K562 (cell line): Measurements from ENCODE around the gene SNX33. TPM values are rescaled to one million over a fixed set of nuclear protein-coding genes. Genes with fewer than 3 reads are reported as not detected.
A peak's percentile ranks its signal among the peaks of the same experiment; 100 is the strongest.

Experiments used
- ADNP ChIP-seq: fragments of 200-800 bp; sonication (Bioruptor generic); IDR thresholded peaks from 2 replicates; pipeline ENCODE4 v1.6.1; 2016; ENCODE audit warnings: missing genetic modification characterization, missing compliant biosample characterization
- BCLAF1 ChIP-seq, 2 experiments: fragments of 450-650 bp in 1 of 2; IDR thresholded peaks; 2 replicates each; pipeline ENCODE4 v1.6.1; 2011 to 2017; ENCODE audit warnings: low read depth in 2 of 2, antibody characterized with exemption in 1 of 2, borderline replicate concordance in 1 of 2, low read length in 1 of 2, mild to moderate bottlenecking in 1 of 2, mixed read lengths in 1 of 2; ENCODE audit not compliant: control insufficient read depth in 1 of 2
- CBX5 ChIP-seq: IDR thresholded peaks from 2 replicates; pipeline ENCODE4 v1.6.1; 2014; ENCODE audit warnings: low read depth, borderline replicate concordance
- CCNT2 ChIP-seq: IDR thresholded peaks from 2 replicates; pipeline ENCODE4 v1.6.1; 2011; ENCODE audit warnings: borderline replicate concordance, low read depth, mild to moderate bottlenecking, moderate library complexity, mixed read lengths, low read length; ENCODE audit not compliant: insufficient read length; ENCODE audit errors: extremely low read depth
- E2F3 ChIP-seq: fragments of 250-450 bp; sonication (Bioruptor Pico); IDR thresholded peaks from 2 replicates; pipeline ENCODE4 v1.4.0; 2020; ENCODE audit warnings: mild to moderate bottlenecking
- ETS2 ChIP-seq: IDR thresholded peaks from 2 replicates; pipeline ENCODE4 v1.6.1; 2016; ENCODE audit warnings: borderline replicate concordance, missing genetic modification characterization, mild to moderate bottlenecking, moderate library complexity, missing compliant biosample characterization; ENCODE audit not compliant: poor library complexity, severe bottlenecking
- ETV1 ChIP-seq: fragments of 450-650 bp; conservative IDR thresholded peaks from 2 replicates; pipeline ENCODE4 v1.6.1; 2016; ENCODE audit warnings: missing genetic modification characterization, control low read depth, low read depth, missing compliant biosample characterization
- FOXO4 ChIP-seq: fragments of 450-650 bp; formaldehyde crosslinking; IDR thresholded peaks from 2 replicates; pipeline ENCODE4 v1.4.0; 2020; ENCODE audit warnings: mild to moderate bottlenecking, moderate library complexity
- HMG20B ChIP-seq: fragments of 250-450 bp; sonication (Bioruptor Pico); IDR thresholded peaks from 2 replicates; pipeline ENCODE4 v1.5.0; 2021; ENCODE audit warnings: mild to moderate bottlenecking
- KDM5B ChIP-seq: fragments of 200-600 bp; sonication (generic); IDR thresholded peaks from 2 replicates; pipeline ENCODE4 v1.6.1; 2012; ENCODE audit warnings: low read depth, mild to moderate bottlenecking, moderate library complexity, low read length, control low read depth, inconsistent platforms; ENCODE audit not compliant: insufficient replicate concordance
- MAX ChIP-seq: sonication (generic); formaldehyde crosslinking; IDR thresholded peaks from 2 replicates; pipeline ENCODE4 v1.9.0; 2022; ENCODE audit warnings: mild to moderate bottlenecking, missing genetic modification reagents
- MCM5 ChIP-seq: fragments of 450-650 bp; IDR thresholded peaks from 2 replicates; pipeline ENCODE4 v1.6.1; 2016; ENCODE audit warnings: low read depth
- NFE2L1 ChIP-seq: fragments of 450-650 bp; IDR thresholded peaks from 2 replicates; pipeline ENCODE4 v1.6.1; 2016; ENCODE audit warnings: missing genetic modification characterization, low read depth, mild to moderate bottlenecking, missing compliant biosample characterization, moderate library complexity, borderline replicate concordance
- SMAD1 ChIP-seq: fragments of 150-350 bp; IDR thresholded peaks from 2 replicates; pipeline ENCODE4 v1.6.1; 2014; ENCODE audit warnings: low read length, low read depth; ENCODE audit not compliant: partially characterized antibody
- SMARCA4 ChIP-seq: fragments of 450-650 bp; IDR thresholded peaks from 2 replicates; pipeline ENCODE4 v1.6.1; 2016
- SMARCE1 ChIP-seq: fragments of 450-650 bp; IDR thresholded peaks from 2 replicates; pipeline ENCODE4 v1.7.1; 2016; ENCODE audit warnings: mild to moderate bottlenecking
- TAL1 ChIP-seq: fragments of 450-650 bp; IDR thresholded peaks from 2 replicates; pipeline ENCODE4 v1.6.1; 2016; ENCODE audit warnings: mild to moderate bottlenecking
- XRCC4 ChIP-seq: IDR thresholded peaks from one replicate; pipeline ENCODE4 v1.6.1; 2011; ENCODE audit not compliant: insufficient read depth, insufficient read length; ENCODE audit errors: extremely low read depth
- ZNF12 ChIP-seq: sonication (generic); formaldehyde crosslinking; IDR thresholded peaks from 2 replicates; pipeline ENCODE4 v1.4.0; 2020; ENCODE audit warnings: mild to moderate bottlenecking, missing genetic modification reagents
- ZNF124 ChIP-seq: sonication (generic); formaldehyde crosslinking; IDR thresholded peaks from 2 replicates; pipeline ENCODE4 v1.8.1; 2022; ENCODE audit warnings: missing genetic modification reagents
- ZNF24 ChIP-seq: fragments of 450-650 bp; IDR thresholded peaks from 2 replicates; pipeline ENCODE4 v1.6.1; 2016
- ZNF766 ChIP-seq: fragments of 200-800 bp; sonication (Bioruptor generic); conservative IDR thresholded peaks from 2 replicates; pipeline ENCODE4 v1.6.1; 2016; ENCODE audit warnings: missing genetic modification characterization, missing compliant biosample characterization
- ZNF77 ChIP-seq: fragments of 250-450 bp; sonication (Bioruptor Pico); IDR thresholded peaks from 2 replicates; pipeline ENCODE4 v1.5.0; 2020
- polyA plus RNA-seq, 8 experiments: library from polyadenylated mRNA; depleted of rRNA in 4 of 8; stranded (reverse) in 5 of 8; unstranded in 3 of 8; fragments of >200 nt; fragmentation: Nextera tagmentation in 2 of 8; fragmentation: Illumina TruSeq in 1 of 8; extraction: Ambion mirVana in 2 of 8; extraction: Trizol in 1 of 8; gene quantifications; 2 replicates each; pipeline versions ENCODE4 v1.2.1 to v1.2.3, GENCODE V29; 2011 to 2014; ENCODE audit warnings: inconsistent platforms in 1 of 8, missing spikeins in 1 of 8
- total RNA-seq, 7 experiments: library from RNA; depleted of rRNA in 6 of 7; stranded (reverse); fragments of >200 nt in 6 of 7; fragmentation: Illumina TruSeq in 2 of 7; extraction: Trizol in 2 of 7; gene quantifications; 2 replicates each; pipeline versions ENCODE4 v1.2.1 to v1.2.3, GENCODE V29; 2011 to 2021; ENCODE audit warnings: low replicate concordance in 1 of 7

SNX33 gene
- total and polyA plus RNA-seq, 9 of the 15 experiments (the other 6 are each of a cell fraction or from before 2014, with no cell fraction given) = 1.4 to 14.1 (median 8.2) TPM

- TF ChIP-seq MAX (CRISPR knock-in tag) = 0 out of 2 replicates have a peak, but pooled peaks have one; percentile 28
- TF ChIP-seq ZNF124 (CRISPR knock-in tag) = no peak
- no peak for TF ChIP-seq HMG20B (CRISPR knock-in tag)
- TF ChIP-seq E2F3 (CRISPR knock-in tag) = 0 out of 2 replicates have a peak, but pooled peaks have one; percentile 39
- no peak for TF ChIP-seq ZNF77 (CRISPR knock-in tag)
- TF ChIP-seq ETV1 (tag) = no peak
- no peak for TF ChIP-seq ETS2 (tag)
- no peak for TF ChIP-seq CCNT2
- TF ChIP-seq ZNF24 = 0 out of 2 replicates have a peak, but pooled peaks have one; percentile 0
- no peak for TF ChIP-seq ADNP (tag)
- no peak for TF ChIP-seq SMARCA4
- TF ChIP-seq SMAD1 = no peak
- no peak for TF ChIP-seq BCLAF1 (IDR thresholded peaks at IDR 0.05; ENCODE audit: borderline replicate concordance in 1 of 2, control insufficient read depth in 1 of 2, low read depth in 2 of 2, low read length in 1 of 2)
- TF ChIP-seq XRCC4 = no peak
- TF ChIP-seq NFE2L1 (tag) = no peak
- no peak for TF ChIP-seq KDM5B
- TF ChIP-seq ZNF12 (CRISPR knock-in tag) = peak; percentile 52; the same call in 1 of the 2 replicates
- TF ChIP-seq CBX5 = 0 out of 2 replicates have a peak, but pooled peaks have one; percentile 3
- no peak for TF ChIP-seq SMARCE1
- TF ChIP-seq MCM5 = no peak
- no peak for TF ChIP-seq TAL1
- no peak for TF ChIP-seq FOXO4 (CRISPR knock-in tag)
- no peak for TF ChIP-seq ZNF766 (CRISPR knock-in tag)
Measured at GRCh38 chr15:75646944-75647364, 758 bp upstream of the SNX33 start (continued).
